Large intestine (tissue), 12 donors: ENCODE measurements around the gene NDUFAF4. TPM values are rescaled to one million over a fixed set of nuclear protein-coding genes. Genes with fewer than 3 reads are reported as not detected.
A peak's percentile ranks its signal among the peaks of the same experiment; 100 is the strongest.

Experiments
- DNase-seq, 2 donors: peaks; one replicate each; pipeline versions ENCODE4 v3.0.0 to v3.0.0-alpha.2; 2013
- H3K27ac ChIP-seq: one replicate; pipeline ENCODE4 v1.5.1; 2013; ENCODE audit warnings: low read length
- H3K27me3 ChIP-seq: 2 replicates; pipeline ENCODE4 v1.6.1; 2013; ENCODE audit warnings: low read length; ENCODE audit not compliant: control insufficient read depth, insufficient read depth
- H3K36me3 ChIP-seq: 2 replicates; pipeline ENCODE4 v1.6.1; 2013; ENCODE audit warnings: low read length; ENCODE audit not compliant: control insufficient read depth, insufficient read depth
- H3K4me1 ChIP-seq: one replicate; pipeline ENCODE4 v1.6.1; 2013; ENCODE audit warnings: low read length; ENCODE audit not compliant: control insufficient read depth, insufficient read depth
- H3K4me3 ChIP-seq: one replicate; pipeline ENCODE4 v1.5.1; 2013; ENCODE audit warnings: low read length
- H3K9me3 ChIP-seq: one replicate; pipeline ENCODE4 v1.6.1; 2013; ENCODE audit warnings: mild to moderate bottlenecking, low read depth, low read length, moderate library complexity; ENCODE audit not compliant: control insufficient read depth
- WGBS: methylation state at CpG from one replicate; pipeline ENCODE4 v1.1.5; 2013; ENCODE audit warnings: low lambda C conversion rate; ENCODE audit not compliant: insufficient coverage; 5-methylcytosine and 5-hydroxymethylcytosine counted together
- long read RNA-seq, 11 donors: transcript quantifications; one replicate each; lab custom pipeline, GENCODE V29; 2026
- polyA plus RNA-seq: library from polyadenylated mRNA; unstranded; fragments of 120-200 nt; gene quantifications from one replicate; pipeline ENCODE4 v1.2.1, GENCODE V29; 2013

Gene NDUFAF4
- 30.6 TPM for polyA plus RNA-seq
- long read RNA-seq, donor 1, transcript NDUFAF4-201 (3 exons, 2,399 nt), result major isoform, 9 of 9 reads
- long read RNA-seq, donor 1, partial matches to known transcripts, result 0 of 9 reads
- long read RNA-seq, donor 1, other reads (novel, unspliced or antisense), result 0 of 9 reads
- long read RNA-seq, donor 2, transcript NDUFAF4-201 (3 exons, 2,399 nt), result major isoform, 22 of 24 reads
- long read RNA-seq, donor 2, partial matches to known transcripts, result 0 of 24 reads
- long read RNA-seq, donor 2, other reads (novel, unspliced or antisense), result 0 of 24 reads
- long read RNA-seq, donor 3, transcript NDUFAF4-201 (3 exons, 2,399 nt), result major isoform, 47 of 60 reads
- long read RNA-seq, donor 3, transcript NDUFAF4-202 (2 exons, 555 nt), result minor isoform, 5 of 60 reads
- long read RNA-seq, donor 3, partial matches to known transcripts, result 8 of 60 reads
- long read RNA-seq, donor 3, other reads (novel, unspliced or antisense), result 0 of 60 reads
- long read RNA-seq, donor 4, partial matches to known transcripts, result 0 of 3 reads
- long read RNA-seq, donor 4, other reads (novel, unspliced or antisense), result 0 of 3 reads
- long read RNA-seq, donor 5, transcript NDUFAF4-201 (3 exons, 2,399 nt), result major isoform, 12 of 13 reads
- long read RNA-seq, donor 5, partial matches to known transcripts, result 0 of 13 reads
- long read RNA-seq, donor 5, other reads (novel, unspliced or antisense), result 0 of 13 reads
- long read RNA-seq, donor 6, transcript NDUFAF4-201 (3 exons, 2,399 nt), result major isoform, 20 of 23 reads
- long read RNA-seq, donor 6, partial matches to known transcripts, result 0 of 23 reads
- long read RNA-seq, donor 6, other reads (novel, unspliced or antisense), result 0 of 23 reads
- long read RNA-seq, donor 7, transcript NDUFAF4-201 (3 exons, 2,399 nt), result major isoform, 12 of 13 reads
- long read RNA-seq, donor 7, partial matches to known transcripts, result 0 of 13 reads
- long read RNA-seq, donor 7, other reads (novel, unspliced or antisense), result 0 of 13 reads
- long read RNA-seq, donor 8, transcript NDUFAF4-201 (3 exons, 2,399 nt), result major isoform, 29 of 31 reads
- long read RNA-seq, donor 8, partial matches to known transcripts, result 0 of 31 reads
- long read RNA-seq, donor 8, other reads (novel, unspliced or antisense), result 0 of 31 reads
- long read RNA-seq, donor 9, transcript NDUFAF4-201 (3 exons, 2,399 nt), result major isoform, 16 of 17 reads
- long read RNA-seq, donor 9, partial matches to known transcripts, result 0 of 17 reads
- long read RNA-seq, donor 9, other reads (novel, unspliced or antisense), result 0 of 17 reads
- long read RNA-seq, donor 10, transcript NDUFAF4-201 (3 exons, 2,399 nt), result major isoform, 21 of 21 reads
- long read RNA-seq, donor 10, partial matches to known transcripts, result 0 of 21 reads
- long read RNA-seq, donor 10, other reads (novel, unspliced or antisense), result 0 of 21 reads
- long read RNA-seq, donor 11, transcript NDUFAF4-201 (3 exons, 2,399 nt), result major isoform, 15 of 17 reads
- long read RNA-seq, donor 11, partial matches to known transcripts, result 0 of 17 reads
- long read RNA-seq, donor 11, other reads (novel, unspliced or antisense), result 0 of 17 reads

GRCh38 chr6:96897396-96898240 is at the start of gene NDUFAF4:
TSS of gene NDUFAF4 (minus strand) at chr6:96897891. CDS start at chr6:96897801, 90 bp downstream.
- Histone ChIP-seq H3K36me3 (peaks cover 15% of the 10 kb centered on the region), H3K4me3 (peak within 1 kb of the TSS; percentile 85)

DNA sequence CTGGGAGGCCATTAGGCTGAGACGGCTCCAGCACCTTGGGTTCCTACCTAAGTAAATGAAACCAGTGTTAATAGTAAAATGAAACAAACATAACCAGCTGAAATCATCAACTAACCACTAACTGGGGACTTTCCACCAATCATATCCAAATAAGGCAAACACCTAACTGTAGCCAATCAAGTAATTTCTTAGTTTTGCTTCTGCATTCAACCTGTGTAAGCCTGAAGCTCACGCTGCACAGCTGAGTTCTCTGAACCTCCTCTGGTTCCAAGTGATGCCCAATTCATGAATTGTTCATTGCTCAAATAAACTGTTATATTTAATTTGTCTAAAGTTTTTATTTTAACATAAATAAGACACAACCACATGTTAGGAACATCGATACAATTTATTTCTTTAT is 49.4 kb upstream of the NDUFAF4 start:
- DNase-seq, result no peak
- H3K27ac ChIP-seq, result no peak overlapping the region

More at GRCh38 chr6:96897396-96898240, at the start of gene NDUFAF4:
- peaks cover 9% of the 10 kb centered on the region for H3K4me1 ChIP-seq
- DNase-seq, result peak; percentile 96 to 97
- H3K9me3 ChIP-seq, result no peaks in the 10 kb centered on the region
- no peaks in the 10 kb centered on the region for H3K27me3 ChIP-seq
- peak within 1 kb of the TSS; percentile 98 for H3K27ac ChIP-seq
- WGBS, result 0% methylated on average over 1 of the region's 71 CpGs

DNA sequence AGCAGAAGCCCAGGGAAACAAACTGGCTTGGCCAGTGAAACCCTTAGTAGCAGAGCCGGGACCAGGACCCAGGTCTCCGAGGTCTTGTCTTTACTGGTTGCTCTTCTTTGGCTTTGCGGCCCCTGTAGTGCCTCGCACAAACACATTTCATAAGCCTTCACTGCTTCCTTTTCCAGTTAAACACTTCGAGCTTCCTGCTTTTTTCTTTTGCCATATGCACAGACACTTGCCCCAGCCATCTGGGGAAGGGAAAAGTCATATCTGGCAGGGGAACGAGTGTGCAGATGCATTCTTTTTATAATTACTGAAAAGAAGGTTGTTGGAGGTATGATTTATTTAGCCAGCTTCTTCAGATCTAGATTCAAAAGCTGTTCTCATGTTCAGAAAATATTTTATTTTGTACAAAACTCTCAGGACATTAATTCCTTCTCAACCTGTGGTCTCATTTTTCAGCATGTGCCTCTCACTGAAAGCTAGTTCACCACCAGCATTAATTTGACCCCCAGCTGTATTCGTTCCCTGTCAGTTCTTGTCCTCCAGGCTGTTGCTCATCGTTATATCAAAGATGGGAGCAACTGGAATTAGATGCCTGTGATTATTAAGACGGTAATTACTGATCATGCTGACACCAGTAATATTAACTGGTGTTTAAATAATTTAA is 46.0 kb upstream of the NDUFAF4 start:
- WGBS, result 100% methylated on average over 1 of the region's 9 CpGs

More for the DNA sequence above, 49.4 kb upstream of the NDUFAF4 start:
- H3K27me3 ChIP-seq, result no peaks in the 10 kb centered on the region
- no peaks in the 10 kb centered on the region for H3K4me1 ChIP-seq
- WGBS, result 83% methylated on average over 2 of the region's 3 CpGs
- H3K4me3 ChIP-seq, result no peak overlapping the region
- no peaks in the 10 kb centered on the region for H3K36me3 ChIP-seq
- H3K9me3 ChIP-seq, result no peaks in the 10 kb centered on the region

DNA sequence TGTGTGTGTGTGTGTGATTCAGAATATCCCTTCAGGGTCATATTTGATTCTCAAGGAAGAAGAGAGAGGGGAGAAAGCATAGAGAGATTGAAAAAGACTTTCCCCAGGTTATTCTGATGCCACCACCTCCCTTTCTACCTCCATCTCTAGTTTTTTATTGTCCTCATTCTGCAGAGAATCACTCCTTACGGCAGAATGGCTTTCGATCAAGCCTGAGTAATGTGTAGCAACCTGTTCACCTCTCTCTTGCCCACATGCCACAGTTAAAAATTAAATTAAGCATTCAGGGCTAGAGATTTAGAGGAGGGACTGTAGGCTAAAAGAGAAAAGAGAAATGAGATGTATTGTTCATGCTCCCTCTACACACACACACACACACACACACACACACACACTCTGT is 45.0 kb upstream of the NDUFAF4 start:
- no CpG with 5 or more reads among the region's 2 CpGs for WGBS
- Histone ChIP-seq H3K9me3 (no peaks in the 10 kb centered on the region), H3K27ac (no peak overlapping the region), H3K4me3 (no peak overlapping the region), H3K36me3 (no peaks in the 10 kb centered on the region), H3K4me1 (no peaks in the 10 kb centered on the region), H3K27me3 (no peaks in the 10 kb centered on the region)
- DNase-seq, result no peak

More for the DNA sequence above, 46.0 kb upstream of the NDUFAF4 start:
- DNase-seq, result no peak
- H3K4me1 ChIP-seq, result no peaks in the 10 kb centered on the region
- H3K9me3 ChIP-seq, result no peaks in the 10 kb centered on the region
- H3K27ac ChIP-seq, result no peak overlapping the region
- H3K4me3 ChIP-seq, result no peak overlapping the region
- no peaks in the 10 kb centered on the region for H3K36me3 ChIP-seq
- H3K27me3 ChIP-seq, result no peaks in the 10 kb centered on the region

DNA sequence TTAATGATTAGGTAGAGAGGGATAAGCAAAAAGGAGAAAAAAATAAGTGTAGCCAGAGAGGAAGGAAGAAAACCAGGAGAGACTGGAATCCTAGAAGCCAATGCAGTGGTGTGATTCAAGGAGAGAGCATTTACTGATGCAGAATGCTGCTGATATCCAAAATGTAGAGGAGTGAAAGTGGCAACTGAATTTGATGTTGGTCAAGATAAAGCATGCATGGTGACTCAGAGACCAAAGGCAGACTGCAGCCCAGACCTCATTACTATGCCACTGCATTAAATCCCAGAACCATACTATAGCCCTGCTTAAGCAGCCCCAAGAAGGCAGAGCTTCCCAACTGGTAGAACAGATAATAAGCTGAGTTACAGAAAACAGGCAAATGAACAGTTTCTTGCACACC is 42.6 kb upstream of the NDUFAF4 start:
- DNase-seq, result no peak
- no peak overlapping the region for H3K4me3 ChIP-seq
- H3K27me3 ChIP-seq, result no peaks in the 10 kb centered on the region
- no peaks in the 10 kb centered on the region for H3K36me3 ChIP-seq
- H3K27ac ChIP-seq, result no peak overlapping the region
- H3K4me1 ChIP-seq, result no peaks in the 10 kb centered on the region
- no peaks in the 10 kb centered on the region for H3K9me3 ChIP-seq

GRCh38 chr6:96939007-96939805 is 41.5 kb upstream of the NDUFAF4 start:
- 33% methylated on average over 1 of the region's 4 CpGs for WGBS
- no peaks in the 10 kb centered on the region for H3K27me3 ChIP-seq
- no peak overlapping the region for H3K4me3 ChIP-seq
- no peaks in the 10 kb centered on the region for H3K9me3 ChIP-seq
- no peak for DNase-seq
- no peaks in the 10 kb centered on the region for H3K4me1 ChIP-seq
- no peaks in the 10 kb centered on the region for H3K36me3 ChIP-seq
- H3K27ac ChIP-seq, result no peak overlapping the region

- no peak overlapping the region for H3K27ac ChIP-seq
- H3K4me3 ChIP-seq, result no peak overlapping the region
- no peaks in the 10 kb centered on the region for H3K36me3 ChIP-seq
- H3K4me1 ChIP-seq, result no peaks in the 10 kb centered on the region
- no peaks in the 10 kb centered on the region for H3K27me3 ChIP-seq
- no peak for DNase-seq
- WGBS, result no CpG with 5 or more reads among the region's 4 CpGs
- H3K9me3 ChIP-seq, result no peaks in the 10 kb centered on the region
Observed at GRCh38 chr6:96934087-96934486, 36.4 kb upstream of the NDUFAF4 start.

- Histone ChIP-seq H3K36me3 (no peaks in the 10 kb centered on the region), H3K4me1 (peaks cover 3% of the 10 kb centered on the region), H3K9me3 (no peaks in the 10 kb centered on the region), H3K4me3 (no peak overlapping the region), H3K27ac (no peak overlapping the region), H3K27me3 (no peaks in the 10 kb centered on the region)
- DNase-seq, result no peak
- no CpG with 5 or more reads among the region's 2 CpGs for WGBS
Observed at GRCh38 chr6:96931198-96931597, 33.5 kb upstream of the NDUFAF4 start.
